ENCODE results near the gene CCDC3. TPM values are rescaled to one million over a fixed set of nuclear protein-coding genes. Genes with fewer than 3 reads are reported as not detected.

CCDC3 gene
- total and polyA plus RNA-seq, 2 of the 8 experiments (the other 6 are each of a cell fraction or from before 2014, with no cell fraction given): 3.4 to 3.7 TPM

DNA sequence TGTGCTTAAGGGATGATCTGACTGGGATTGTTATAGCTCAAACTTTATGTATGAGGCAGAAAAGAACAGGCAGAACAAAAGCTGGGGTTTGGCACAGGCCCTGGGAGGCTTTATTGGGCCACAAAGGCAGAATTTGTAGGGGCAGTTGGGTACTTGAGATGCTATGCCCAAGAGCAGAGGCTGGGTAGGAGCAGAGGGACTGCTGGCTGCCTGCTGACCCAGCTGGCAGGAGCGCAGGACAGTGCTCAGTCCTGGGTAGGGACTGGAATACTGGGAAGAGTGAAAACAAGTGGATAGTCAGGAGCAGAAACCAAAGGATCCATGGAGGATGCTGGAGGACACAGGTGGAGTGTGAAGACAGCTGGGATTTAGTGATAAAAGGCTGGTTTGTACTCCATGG lies 75.7 kb downstream of the CCDC3 start:
- Histone ChIP-seq H3K9ac (replicated peaks in 1 of 4; ENCODE audit: extremely low read depth in 1 of 4, low read depth in 3 of 4, low read length in 3 of 4) (no peak overlapping the region), H3K27me3 (replicated peaks in 1 of 4; ENCODE audit: control insufficient read depth in 3 of 4, extremely low read depth in 1 of 4, insufficient read depth in 3 of 4, low read length in 3 of 4) (no peaks in the 10 kb centered on the region), H3K9me3 (ENCODE audit: insufficient read depth in 2 of 2, low read depth in 1 of 2, low read length in 1 of 2) (0 out of 4 replicates have a peak, but pooled peaks cover 0 to 2% of the 10 kb centered on the region in 2 experiments), H3K4me1 (replicated peaks in 1 of 4; ENCODE audit: control insufficient read depth in 3 of 4, insufficient read depth in 4 of 4, low read length in 3 of 4) (no peaks in the 10 kb centered on the region), H2BK120ac (replicated peaks; ENCODE audit: low read depth, low read length) (no peak overlapping the region), H4K20me1 (replicated peaks in 1 of 2; ENCODE audit: control insufficient read depth in 1 of 2, insufficient read depth in 2 of 2, low read length in 2 of 2) (no peaks in the 10 kb centered on the region), H3K23me2 (ENCODE audit: low read depth, low read length) (no peaks in the 10 kb centered on the region), H3K79me2 (ENCODE audit: control insufficient read depth in 1 of 2, insufficient read depth in 2 of 2, low read length in 2 of 2) (no peaks in the 10 kb centered on the region), H4K91ac (replicated peaks; ENCODE audit: insufficient read length, low read length) (no peak overlapping the region), H2BK15ac (ENCODE audit: low read length) (no peak overlapping the region), H3K4ac (replicated peaks; ENCODE audit: insufficient read length, low read depth, low read length) (no peak overlapping the region), H2BK20ac (ENCODE audit: low read length) (no peak overlapping the region), H4K8ac (ENCODE audit: extremely low read depth, insufficient read depth, low read length) (no peak overlapping the region), H3K36me3 (ENCODE audit: control insufficient read depth in 2 of 4, insufficient read depth in 4 of 4, low read length in 3 of 4) (no peaks in the 10 kb centered on the region), H2AFZ (ENCODE audit: low read length) (no peak overlapping the region), H2BK5ac (ENCODE audit: low read depth, low read length) (no peak overlapping the region), H3K14ac (ENCODE audit: insufficient read length) (no peak overlapping the region), H3K4me2 (ENCODE audit: insufficient read depth in 1 of 2, low read depth in 2 of 2, low read length in 2 of 2) (no peak overlapping the region), H3K4me3 (ENCODE audit: extremely low read depth in 1 of 4, insufficient read depth in 2 of 4, low read depth in 3 of 4, low read length in 4 of 4) (no peak overlapping the region), H2AK5ac (ENCODE audit: low read depth, low read length) (no peak overlapping the region), H3K18ac (ENCODE audit: extremely low read depth, low read length) (no peak overlapping the region), H3K56ac (replicated peaks; ENCODE audit: insufficient read length, low read depth, low read length) (no peak overlapping the region), H4K5ac (ENCODE audit: insufficient read length, low read depth, low read length) (no peak overlapping the region), H3K23ac (ENCODE audit: insufficient read length) (no peak overlapping the region), H2BK12ac (ENCODE audit: low read depth, low read length) (no peak overlapping the region), H3K79me1 (ENCODE audit: low read depth, low read length) (no peaks in the 10 kb centered on the region), H3K27ac (ENCODE audit: low read depth, low read length) (no peak overlapping the region)
- CTCF ChIA-PET (ENCODE audit: partially characterized antibody): interaction anchor here (0.6 to 1.0 kb wide), 2 partner anchors 24 to 214 kb away, joined by 3 read pairs; no protein-coding TSS in a partner anchor
- FAIRE-seq (no peak), DNase-seq (ENCODE audit: low read depth in 1 of 2, low spot score in 2 of 2) (peak in 1 of 2 experiments; percentile 19)
- WGBS, 2 experiments (ENCODE audit: extremely low coverage in 1 of 2, insufficient coverage in 1 of 2, insufficient read length in 1 of 2, insufficient replicate concordance in 2 of 2, low coverage in 1 of 2, low lambda C conversion rate in 2 of 2, missing lambda C conversion rate in 1 of 2): 88% methylated on average over 1 of the region's 1 CpG; no CpG with 5 or more reads in 1 of the 2 experiments
- POLR2A ChIA-PET (ENCODE audit: partially characterized antibody): no interaction called here
- TF ChIP-seq RBBP5 (IDR thresholded peaks at IDR 0.05; ENCODE audit: borderline replicate concordance, low read depth, low read length): no peak
- TF ChIP-seq CBX8 (IDR thresholded peaks at IDR 0.05; ENCODE audit: borderline replicate concordance, low read depth, low read length): no peak
- TF ChIP-seq NANOG (IDR thresholded peaks at IDR 0.05; ENCODE audit: insufficient read depth, low read depth, low read length, poor library complexity, severe bottlenecking): no peak
- TF ChIP-seq MAFK (IDR thresholded peaks at IDR 0.05; ENCODE audit: low read depth, low read length): no peak
- TF ChIP-seq, protein P1, sequence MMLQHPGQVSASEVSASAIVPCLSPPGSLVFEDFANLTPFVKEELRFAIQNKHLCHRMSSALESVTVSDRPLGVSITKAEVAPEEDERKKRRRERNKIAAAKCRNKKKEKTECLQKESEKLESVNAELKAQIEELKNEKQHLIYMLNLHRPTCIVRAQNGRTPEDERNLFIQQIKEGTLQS (IDR thresholded peaks at IDR 0.05; ENCODE audit: insufficient read depth, low read depth, low read length): no peak
- no peak for TF ChIP-seq FOSL1 (IDR thresholded peaks at IDR 0.05; ENCODE audit: insufficient read depth, low read depth, low read length)
- TF ChIP-seq POLR2A (IDR thresholded peaks at IDR 0.05; ENCODE audit: control extremely low read depth in 1 of 2, low read depth in 2 of 2, low read length in 2 of 2): no peak
- TF ChIP-seq YY1 (IDR thresholded peaks at IDR 0.05; ENCODE audit: low read depth, low read length): no peak
- TF ChIP-seq CBX5 (IDR thresholded peaks at IDR 0.05; ENCODE audit: low read depth, low read length): no peak

Data from H1 (cell line).